CD4-positive, alpha-beta T cell treated with Interleukin-6 for 4 hours (primary cell): ENCODE results near the gene CRTC3.

ENCODE experiments used
- DNase-seq: peaks from one replicate; pipeline ENCODE4 v3.0.0-alpha.2; 2020; ENCODE audit warnings: mixed read lengths

The CRTC3 gene

DNA sequence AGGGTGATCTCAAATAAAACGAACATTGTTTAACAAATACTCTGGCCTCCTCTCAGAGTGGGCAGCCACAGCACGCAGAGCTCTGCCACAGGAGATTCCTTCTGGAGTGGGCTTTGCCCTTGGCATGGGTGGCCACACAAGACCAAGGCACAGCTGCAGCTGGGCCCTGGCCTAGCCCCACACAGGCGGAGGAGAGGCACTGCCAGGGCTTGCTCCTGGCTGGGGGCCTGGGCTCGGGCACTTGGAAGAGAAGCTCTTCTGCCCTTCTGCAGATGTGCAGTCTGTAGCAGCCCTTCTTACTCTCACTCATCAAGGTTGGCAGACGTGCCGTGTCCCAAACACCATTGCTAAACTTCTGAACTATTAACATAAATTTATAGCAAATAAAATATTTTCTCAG is 67.2 kb downstream of the CRTC3 start:
- DNase-seq = no peak

DNA sequence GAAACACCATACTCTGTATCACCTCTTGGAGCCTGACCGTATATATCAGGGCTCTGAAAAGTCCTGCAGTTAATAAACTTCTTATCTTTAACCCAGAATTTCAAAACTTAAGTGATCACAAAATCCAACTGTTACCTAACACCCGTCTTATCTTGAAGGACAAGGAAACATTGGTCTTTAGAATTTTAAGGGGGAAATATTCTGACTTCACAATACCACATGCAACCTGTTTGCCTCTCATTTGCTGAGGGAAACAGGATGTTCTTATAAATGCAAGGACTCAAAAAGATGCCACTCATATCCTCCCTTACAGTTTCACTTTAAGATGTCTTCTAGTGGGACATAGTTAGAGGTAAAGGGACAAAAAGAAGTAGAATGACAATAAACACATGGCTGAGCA is 67.9 kb downstream of the CRTC3 start:
- no peak for DNase-seq

DNA sequence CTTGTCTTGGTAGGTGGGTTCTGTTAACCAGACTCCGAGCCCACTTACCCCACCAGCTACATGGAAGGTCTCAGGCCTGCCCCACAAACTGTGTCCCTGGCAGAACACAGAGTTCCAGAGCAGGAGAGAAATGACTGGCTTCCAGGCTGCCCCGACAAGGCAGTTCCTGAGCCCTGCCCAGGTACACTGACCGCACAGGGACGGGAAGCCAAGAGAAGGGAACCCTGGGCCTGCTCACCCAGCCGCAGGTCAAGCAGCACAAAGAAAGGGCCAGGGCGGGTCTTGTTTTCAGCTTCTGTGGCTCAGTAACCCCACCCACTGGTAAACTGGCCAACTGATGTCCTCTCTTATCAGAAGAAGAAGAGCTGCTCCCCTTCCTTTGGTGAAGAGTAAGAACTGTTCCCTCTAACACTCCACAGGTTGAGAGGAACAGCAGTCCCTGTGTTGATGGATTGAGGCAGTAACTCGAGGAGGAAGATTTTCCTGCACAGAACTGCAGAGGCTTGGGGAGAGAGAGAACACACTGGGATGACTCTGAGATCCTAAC is 68.4 kb downstream of the CRTC3 start:
- no peak for DNase-seq

DNA sequence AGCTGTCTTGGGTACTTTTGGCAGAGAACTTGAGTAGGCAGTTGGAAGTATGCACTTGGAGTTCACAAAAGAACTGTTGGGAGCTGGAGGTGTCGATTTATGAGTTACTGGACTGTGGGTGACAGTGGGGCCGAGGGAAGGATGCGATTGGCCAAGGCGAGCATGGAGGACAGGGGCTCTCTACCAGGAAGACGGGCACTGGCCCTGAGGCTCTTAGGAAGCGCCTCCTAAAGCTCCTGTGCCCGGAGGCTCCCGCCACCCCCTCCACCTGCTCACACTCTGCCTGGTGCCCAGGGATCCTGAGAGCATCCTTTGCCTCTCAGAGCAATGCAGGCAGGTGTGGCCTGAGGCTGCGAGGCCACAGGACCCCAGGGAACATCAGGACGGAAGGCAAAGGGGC is 69.0 kb downstream of the CRTC3 start:
- DNase-seq = no peak

DNA sequence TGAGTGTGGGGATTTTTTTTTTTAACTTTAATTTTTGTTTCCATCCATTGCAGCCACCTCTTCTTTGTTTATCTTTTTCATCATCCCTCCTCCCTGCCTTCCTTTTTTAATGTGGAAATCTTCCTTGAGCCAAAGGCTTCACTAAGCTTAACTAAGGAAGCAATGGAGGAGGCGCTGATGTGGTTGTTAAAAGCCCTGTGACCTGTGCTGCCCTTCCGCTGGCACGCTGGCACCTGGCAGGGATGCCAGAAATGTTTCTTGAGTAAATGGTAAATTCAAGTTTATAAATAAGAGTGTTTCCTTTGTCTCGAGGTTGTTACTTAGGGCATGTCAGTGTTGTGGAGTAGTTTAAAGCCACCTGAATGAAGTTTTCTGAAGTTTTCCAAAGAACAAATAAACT is 69.4 kb downstream of the CRTC3 start:
- no peak for DNase-seq

DNA sequence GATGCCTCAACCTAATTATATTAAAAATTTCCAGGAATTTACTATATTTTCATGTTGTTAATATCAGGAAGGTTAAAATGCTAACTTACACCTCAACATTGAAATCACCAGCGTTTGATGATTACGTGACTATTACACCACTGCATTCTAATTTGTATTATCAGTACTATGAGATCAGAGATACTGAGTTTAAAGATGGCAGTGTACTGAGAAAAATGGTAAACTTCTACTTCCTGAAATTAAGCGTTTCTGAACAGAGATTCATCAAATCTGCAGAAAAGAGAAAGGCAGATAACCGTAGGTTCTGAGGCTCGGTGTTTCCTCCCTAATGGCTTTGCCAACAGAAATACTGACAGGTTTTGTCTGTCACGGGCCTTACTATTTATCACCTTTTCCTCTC is 69.9 kb downstream of the CRTC3 start:
- DNase-seq = no peak

DNA sequence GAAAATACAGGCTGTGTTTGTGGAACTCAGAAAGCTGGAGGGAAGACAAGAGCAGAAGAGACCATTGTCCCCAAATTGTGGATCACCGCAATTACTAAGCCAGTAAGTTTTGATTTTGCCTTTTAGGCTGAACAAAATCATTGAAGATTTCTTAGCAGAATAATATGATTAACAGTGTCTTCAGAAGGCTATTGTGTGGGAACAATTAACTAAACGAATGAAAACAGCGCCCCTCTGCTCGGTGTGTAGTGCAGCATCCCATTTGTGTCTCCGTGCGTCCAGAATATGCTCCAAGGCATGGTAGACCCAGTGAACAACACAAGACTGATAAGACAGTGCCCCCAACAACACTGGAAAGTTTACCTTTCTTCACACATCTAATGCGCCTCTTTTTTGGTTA is 71.2 kb downstream of the CRTC3 start:
- DNase-seq = no peak

DNA sequence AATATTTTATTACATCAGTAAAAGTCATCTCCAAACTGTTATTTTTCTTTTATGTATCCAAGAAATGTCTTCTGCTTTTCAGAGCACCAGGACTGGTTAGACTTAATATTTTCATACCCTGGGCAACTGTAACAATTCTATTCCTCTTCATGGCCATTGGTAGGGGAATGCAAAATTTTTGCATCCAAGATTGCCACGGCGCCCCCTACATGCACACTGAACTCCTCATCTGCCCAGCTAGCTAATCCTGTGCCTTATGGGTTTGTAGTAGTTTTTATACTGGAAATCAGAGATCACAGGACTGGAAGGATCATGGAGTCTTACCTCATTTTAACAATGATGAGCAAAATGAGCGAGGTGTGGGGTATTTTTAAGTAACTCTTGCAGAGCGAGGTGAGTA is 74.2 kb downstream of the CRTC3 start:
- peak; percentile 76 for DNase-seq

DNA sequence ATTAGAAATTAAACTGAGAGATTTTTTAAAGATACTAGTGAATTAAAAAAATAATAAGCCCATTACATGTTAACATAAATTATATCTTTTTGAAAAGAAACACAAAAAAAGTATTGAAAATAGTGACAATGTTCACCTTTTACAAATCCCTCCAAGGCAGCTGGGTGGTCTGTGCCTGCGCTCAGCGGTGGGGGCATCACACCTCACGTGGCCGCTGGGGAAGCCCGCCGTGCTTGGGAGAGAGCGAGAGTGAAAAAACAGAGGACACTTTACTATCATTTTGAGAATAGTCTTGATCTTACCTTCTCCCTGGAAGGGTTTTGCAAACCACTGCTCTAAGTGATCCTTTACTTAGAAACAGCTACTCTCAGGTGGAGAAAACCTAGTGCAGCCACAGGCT is 76.9 kb downstream of the CRTC3 start:
- DNase-seq = no peak

DNA sequence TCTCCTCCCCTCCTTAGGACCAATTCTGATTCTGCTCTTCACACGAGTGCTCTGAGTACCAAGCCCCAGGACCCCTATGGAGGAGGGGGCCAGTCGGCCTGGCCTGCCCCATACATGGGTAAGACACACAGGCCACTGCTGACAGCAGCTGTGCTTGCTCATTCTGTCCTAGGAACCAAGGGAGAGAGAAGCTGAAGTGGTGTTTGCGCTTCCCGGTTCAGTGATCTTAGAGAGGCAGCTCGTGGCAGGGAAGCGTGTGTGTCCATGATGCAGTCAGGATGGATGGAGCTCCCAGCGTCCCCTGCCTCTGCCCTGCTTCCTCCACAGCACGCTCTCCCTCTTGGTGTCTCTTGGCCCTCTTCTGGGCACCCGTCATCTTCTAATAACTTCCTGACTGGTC is 77.6 kb downstream of the CRTC3 start:
- no peak for DNase-seq

DNA sequence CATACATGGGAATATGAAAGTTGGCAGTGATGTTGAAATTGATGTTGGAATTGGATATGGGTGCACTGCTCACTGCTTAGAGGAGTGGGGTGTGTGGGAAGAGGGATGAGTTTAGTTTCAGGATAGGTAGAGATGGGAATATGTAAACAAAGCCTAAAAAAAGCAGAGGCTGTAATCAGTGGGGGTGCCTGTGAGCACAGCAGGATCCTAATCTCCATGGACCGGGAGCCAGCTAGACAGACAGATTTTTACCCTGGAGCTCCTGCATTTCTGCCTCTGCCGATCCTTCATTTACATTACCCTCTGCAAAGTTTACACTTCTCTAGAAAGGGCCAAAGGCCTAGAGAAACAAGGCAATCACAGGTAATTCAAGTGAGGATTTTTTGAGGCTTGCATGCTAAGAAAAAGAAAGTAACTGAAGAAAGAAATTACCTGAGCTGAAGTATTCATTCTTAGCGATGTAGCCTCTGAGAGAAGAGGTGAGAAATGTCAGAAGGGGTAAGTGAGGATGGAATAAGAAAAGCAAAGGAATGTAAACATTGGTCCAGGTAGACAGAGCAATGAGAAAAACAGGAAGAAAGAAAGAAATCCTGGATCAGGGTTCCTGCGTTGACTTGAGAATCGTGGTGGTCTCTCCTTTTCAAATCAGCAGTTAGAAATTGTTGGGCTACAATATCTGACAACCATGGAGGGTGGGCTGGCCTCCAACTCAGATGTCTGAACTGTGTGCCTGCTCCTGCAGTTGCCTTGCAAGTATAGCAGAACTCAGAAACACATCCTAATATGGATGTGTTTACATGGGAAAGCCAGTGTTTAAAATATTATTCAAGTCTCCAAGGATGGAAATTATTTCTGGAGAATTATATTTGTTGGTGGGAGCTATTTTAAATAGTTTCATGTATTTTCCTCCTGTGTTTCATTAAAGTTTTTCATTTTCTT is 79.8 kb downstream of the CRTC3 start:
- no peak for DNase-seq

DNA sequence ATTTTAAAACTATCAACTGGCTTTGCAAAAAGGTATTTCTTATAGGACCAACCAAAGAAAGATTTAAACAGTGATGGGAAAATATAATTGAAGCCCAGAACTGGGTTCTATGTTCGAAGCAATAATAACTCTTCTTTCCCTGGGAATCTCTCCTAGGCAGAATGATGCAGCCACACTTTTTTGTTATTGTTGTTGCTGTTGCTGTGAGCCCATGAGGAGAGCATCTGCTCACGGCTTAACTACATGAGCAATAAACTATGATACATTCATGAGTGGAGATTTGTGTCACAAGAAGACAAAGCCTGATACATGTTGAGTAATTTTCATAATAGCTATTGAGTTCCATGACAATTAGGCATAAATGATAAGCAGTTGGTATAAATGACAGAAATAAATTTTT is 80.5 kb downstream of the CRTC3 start:
- DNase-seq = no peak

DNA sequence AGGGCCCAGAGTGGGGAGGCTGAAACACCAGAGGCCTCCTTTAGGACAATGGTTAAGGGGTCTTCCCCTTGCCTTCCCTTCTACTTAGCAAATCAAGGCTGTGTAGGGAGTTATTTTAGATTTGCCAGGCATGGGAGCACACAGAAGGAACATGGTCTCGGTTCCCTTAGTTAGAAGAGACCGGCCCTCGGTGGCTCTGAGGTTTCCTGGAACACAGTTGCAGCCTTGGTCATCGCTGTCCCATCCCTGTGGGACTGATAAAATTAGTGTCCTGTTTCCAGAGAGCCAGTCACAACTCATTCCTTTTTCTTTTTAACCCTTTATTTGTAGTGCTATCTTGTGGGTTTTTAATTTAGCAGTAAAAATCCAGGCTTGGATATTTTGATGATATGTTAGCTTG is 81.4 kb downstream of the CRTC3 start:
- DNase-seq = no peak

DNA sequence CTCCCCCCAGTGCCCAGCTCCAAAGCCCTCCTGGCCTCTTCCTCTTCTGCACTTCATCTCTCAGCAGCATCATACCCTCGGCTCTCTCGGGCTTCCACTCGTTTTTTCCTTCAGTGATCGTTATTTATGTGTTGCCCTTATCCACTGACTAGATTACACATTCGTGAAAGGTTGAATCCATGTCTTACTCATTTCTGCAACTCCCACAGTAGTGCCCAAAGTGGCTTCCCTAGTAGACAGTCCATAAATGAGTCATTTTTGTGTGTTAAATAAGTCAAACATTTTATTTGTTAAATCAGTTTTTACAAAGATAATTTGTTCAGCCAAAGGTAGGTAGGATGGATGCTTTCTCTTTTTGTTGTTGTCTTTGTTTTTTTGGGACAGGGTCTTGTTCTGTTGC is 87.4 kb downstream of the CRTC3 start:
- DNase-seq = no peak

DNA sequence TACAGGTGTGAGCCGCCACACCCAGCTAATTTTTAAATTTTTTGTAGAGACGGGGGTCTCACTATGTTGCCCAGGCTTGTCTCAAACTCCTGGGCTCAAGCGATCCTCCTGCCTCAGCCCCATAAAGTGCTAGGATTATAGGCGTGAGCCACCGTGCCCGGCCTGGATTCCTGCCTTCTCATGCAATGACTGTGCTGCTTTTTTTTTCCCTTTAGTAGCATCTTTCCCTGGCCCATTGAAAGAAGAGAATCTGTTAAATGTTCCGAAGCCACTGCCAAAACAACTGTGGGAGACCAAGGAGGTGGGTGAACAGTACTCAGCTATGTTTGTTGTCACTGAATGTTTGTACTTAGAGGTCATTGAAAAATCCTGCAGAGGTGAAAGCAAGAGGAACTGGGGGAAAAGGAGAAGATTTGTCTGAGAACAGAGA is 88.0 kb downstream of the CRTC3 start:
- DNase-seq = no peak

DNA sequence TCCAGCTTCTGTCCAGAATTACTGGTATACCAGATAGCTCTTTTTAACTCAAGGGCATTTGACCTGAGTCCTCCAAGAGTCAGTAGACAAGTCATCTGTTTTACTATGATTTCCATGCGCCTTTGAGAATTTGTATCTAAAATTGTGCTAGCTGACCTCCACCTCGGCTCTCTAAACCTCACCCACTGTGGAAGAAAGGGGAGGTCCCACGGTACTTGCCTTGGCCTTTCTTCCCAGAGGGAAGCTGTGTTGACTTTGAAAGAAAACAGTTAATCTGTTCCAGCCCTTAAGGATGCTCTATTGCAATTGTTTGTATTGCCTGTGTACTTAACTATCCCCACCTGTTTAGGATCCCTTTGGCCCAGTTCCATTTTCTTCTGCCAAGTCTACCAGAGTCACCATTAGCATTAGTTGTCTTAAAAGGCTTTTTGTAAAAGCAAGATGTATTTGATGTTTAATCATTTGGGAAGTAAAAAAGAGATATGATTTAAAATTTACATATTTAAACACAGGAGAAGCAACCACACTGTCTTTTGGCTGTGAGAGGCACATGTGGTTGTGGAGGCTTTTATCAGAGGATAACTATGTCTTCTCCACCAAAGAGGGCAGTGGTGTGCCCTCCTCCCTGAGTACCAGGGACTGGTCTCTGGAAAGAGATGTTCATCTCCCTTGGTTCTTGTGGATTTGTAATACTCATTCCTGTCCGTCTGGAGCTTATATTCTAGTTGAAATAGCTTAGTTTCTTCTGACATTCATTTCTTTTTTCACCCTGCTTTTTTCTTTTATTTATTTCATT is 88.8 kb downstream of the CRTC3 start:
- DNase-seq = no peak

DNA sequence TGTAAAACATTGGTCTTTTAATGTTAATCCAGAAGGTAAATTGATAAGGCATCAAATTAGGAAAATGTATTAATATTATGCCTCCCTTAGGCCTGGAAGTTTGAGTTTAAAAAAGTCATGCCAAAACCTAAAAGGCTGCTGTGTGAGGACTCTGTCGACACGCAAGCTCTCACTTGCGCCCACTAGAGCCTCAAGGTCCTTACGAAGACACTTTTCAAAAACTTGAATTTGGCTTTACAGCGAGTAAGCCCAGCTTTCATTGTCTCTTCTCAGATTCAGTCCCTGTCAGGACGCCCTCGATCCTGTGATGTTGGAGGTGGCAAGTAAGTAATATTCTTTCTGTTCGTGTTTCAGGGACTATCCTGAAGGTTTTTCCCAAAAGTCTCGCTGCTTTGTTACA is 89.7 kb downstream of the CRTC3 start:
- DNase-seq = peak; percentile 31

DNA sequence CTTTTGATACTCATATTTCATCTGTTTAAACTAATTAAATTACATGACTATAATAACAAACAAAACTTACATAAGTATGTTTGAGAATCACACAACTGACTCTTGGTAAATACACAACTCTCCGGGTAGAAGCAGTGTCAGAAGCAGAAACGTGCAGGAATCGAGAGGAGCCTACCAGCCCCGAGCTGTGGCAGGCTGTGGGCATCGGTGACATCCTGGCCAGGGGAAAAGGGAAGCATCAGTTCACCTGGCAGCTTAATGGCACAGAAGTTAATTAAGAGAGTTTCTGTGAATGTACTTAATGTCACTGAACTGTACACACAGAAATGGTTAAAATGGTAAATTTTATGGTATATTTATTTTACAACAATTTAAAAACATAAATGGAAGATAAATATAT is 90.2 kb downstream of the CRTC3 start:
- DNase-seq = no peak

DNA sequence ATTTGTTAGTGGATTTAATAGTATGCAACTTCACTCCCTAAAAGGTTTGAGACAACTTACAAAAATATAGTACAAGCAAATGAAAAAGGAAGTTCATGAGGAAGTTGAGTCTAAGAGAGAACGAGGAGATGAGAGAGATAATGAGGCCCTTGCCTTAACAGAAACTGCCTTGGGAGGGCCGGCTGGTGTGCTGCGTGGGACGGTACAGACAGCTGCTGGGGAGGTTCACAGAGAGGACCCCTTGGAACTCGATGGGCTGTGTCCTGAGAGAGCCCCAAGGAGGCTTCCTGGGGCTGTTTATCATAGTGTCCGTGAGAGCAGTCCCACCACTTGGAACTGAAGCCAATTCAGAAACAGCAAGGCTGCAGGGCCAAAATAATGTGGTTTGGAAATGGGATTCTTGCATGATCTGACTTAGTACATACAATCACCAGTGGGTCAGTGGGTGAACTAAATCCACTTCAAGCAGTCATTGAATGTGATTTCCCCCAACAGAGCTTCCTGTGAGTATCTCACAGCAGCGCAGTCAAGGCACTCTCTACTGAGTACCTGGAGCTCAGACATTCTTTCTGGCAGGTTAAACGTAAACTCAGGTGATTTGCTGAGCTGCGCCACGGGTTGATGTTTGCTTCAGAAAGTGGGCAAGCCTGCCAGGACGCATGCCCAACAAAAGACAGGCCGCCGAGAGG is 90.8 kb downstream of the CRTC3 start:
- DNase-seq = peak; percentile 54

DNA sequence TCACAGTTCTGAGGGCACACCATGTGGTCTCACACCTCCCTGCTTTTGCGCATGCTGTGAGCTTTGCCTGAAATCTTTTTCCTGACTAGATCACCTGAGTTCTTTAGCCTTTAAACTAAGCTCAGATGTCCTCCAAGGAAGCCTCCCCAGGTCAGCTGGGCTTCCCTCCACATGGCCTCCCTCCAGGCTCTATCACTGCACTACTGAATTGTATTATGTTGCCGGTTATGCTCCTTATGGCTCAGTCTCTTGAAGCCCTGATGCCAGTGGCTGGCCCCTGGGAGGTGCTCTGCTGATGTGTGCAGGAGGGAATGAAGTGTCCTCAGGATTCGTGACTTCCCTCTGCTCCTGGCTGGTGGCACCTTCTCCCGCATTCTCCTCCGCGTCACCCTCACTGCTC is 94.1 kb downstream of the CRTC3 start:
- DNase-seq = no peak

DNA sequence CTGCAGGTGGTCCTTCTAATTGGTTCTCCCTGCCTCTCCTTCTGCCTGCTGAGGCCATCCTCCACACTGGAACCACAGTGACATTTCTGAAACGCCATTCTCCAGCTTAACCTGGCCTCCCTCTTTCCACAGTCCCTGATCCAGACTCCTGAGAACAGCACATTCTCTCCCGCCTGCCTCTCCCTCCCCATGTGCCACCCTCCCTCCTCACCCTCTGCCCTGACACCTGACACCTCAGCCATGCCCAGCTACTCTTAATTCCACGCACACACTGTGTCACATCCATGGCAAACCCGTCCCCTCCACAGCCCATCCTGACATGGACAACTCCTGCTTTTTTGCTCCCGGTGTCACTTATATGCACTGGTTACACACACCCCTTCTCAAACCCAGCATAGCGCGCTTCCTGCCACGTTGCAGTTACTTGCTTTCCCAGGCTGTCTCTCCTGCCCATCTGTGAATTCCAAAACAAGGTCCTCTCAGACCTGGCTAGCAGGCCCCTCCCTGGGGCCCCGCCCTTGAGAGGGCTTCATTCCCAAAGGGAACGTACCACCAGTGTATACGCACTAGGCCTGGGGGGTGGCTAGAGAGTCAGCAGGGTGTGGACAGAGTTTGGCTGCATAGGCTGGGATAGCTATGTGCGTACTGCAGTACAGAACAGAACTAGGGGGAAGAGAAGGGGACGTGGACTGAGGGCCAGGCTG is 94.7 kb downstream of the CRTC3 start:
- DNase-seq = no peak

DNA sequence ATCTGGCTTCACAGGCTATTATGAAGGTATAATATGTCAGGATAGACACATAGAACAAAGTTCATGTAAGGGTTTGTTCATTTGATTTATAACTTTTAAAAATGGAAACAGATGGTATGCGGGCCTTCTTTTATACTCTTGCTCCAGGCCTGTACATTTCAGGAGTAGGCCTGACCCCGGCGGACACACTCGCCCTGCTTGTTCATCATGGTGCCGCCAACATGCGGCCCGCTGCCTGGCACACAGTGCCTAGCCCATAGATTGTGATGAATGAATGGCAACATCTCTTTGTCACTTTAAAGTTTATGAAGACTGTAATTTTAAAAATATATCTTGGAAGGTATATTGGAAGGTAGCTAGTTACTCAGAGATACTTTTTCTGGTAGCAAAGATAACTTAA is 95.3 kb downstream of the CRTC3 start:
- DNase-seq = no peak

DNA sequence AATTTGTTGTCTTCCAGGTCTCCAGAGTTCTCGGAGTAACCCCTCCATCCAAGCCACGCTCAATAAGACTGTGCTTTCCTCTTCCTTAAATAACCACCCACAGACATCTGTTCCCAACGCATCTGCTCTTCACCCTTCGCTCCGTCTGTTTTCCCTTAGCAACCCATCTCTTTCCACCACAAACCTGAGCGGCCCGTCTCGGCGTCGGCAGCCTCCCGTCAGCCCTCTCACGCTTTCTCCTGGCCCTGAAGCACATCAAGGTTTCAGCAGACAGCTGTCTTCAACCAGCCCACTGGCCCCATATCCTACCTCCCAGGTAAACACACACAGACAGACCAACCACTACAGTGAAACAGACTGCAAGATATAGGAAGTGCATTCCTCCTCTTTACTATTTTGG is 99.5 kb downstream of the CRTC3 start:
- DNase-seq = no peak
